GM18868 (cell line): Measurements from ENCODE around the gene FIBIN.

ENCODE experiments used
- ATAC-seq: cut with Tn5 transposase; IDR thresholded peaks from one replicate; pipeline ENCODE4 v1.9.1; 2021; ENCODE audit warnings: mild to moderate bottlenecking, moderate library complexity; ENCODE audit not compliant: unreplicated experiment

Gene FIBIN

DNA sequence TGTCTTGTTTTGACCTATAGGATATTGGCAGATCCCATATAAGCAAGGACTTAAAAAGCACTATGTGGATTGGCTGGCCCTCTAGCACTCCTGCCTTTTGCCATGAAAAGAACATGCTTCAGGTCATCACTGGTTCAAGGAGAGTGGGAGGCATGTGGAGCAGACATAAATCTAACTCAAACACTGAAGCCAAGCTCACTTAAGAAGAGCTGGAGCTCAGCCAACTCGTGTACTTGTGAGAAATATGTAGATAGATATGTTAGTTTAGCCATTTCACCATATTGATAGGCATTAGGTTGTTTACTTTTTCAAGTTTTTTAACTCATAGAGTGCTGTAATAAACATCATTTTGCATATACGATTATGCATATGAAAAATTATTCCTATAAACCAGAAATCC is 26.8 kb downstream of the FIBIN start:
- ATAC-seq, result no peak

DNA sequence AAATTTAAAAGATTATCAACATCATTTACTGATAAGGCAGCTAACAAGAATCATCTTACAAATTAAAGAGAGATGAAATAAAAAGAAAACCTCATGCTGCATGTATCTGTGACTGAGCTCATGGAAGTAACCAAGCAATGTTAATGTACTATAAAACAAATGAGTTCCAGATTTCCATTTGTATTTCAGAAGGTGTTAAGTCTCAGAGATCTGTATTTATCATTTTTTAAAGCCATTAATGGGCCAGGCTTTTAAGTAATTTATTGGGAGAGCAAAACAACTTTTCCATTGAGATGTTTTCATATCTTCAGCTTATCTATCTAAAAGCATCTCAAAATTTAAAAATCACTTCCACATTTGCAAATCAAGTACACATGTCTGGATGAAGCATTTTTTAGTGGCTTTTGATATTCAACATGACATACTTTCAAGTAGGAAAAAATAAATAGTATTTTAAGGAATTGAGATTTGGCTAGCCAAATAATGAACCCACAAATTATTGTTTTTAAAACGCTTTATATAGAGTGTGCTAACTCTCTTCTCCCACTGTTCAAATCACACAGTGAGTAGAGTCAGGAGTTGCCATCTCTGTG is 28.8 kb downstream of the FIBIN start:
- ATAC-seq, result no peak

DNA sequence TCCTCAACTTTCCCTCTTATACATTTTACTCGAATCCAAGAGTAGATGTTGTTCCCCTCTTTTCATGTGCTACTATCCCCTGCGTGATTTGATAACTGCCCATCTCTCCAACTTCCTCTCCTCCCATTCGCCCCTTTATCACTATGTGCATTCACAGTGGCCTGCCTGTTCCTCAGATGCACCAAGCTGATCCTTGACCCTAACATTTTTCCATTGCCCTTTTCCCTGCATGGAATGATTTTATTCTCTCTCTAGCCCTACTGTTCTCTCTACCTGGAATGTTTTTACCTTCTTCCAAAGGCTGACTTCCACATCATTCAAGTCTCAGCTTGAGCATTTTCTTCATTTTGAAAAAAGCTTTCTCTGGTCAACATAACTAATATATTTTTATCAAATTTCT is 31.0 kb downstream of the FIBIN start:
- ATAC-seq, result no peak

DNA sequence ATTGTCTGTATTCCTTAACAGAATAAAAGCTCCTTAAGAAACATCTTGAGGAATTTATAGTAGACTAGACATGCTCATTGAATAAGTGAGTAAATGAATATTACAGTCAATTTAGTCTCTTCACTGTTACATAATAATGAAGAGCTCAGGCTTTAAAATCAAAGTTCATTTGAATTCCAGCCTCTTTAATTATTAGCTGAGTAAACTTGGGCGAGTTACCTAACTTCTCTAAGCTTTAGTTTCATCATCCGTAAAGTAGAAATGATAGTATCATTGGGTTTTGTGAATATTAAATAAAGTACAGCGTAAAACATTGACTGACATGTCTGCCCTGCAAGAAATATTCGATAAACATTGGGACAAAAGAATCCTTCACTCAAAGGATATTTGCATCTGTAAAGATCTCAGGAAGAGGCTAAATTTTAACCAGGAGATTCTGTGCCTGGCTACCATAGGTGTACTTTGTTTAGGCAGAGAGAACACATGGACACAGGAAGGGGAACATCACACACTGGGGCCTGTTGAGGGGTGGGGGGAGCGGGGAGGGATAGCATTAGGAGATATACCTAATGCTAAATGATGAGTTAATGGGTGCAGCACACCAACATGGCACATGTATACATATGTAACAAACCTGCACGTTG is 31.5 kb downstream of the FIBIN start:
- no peak for ATAC-seq

DNA sequence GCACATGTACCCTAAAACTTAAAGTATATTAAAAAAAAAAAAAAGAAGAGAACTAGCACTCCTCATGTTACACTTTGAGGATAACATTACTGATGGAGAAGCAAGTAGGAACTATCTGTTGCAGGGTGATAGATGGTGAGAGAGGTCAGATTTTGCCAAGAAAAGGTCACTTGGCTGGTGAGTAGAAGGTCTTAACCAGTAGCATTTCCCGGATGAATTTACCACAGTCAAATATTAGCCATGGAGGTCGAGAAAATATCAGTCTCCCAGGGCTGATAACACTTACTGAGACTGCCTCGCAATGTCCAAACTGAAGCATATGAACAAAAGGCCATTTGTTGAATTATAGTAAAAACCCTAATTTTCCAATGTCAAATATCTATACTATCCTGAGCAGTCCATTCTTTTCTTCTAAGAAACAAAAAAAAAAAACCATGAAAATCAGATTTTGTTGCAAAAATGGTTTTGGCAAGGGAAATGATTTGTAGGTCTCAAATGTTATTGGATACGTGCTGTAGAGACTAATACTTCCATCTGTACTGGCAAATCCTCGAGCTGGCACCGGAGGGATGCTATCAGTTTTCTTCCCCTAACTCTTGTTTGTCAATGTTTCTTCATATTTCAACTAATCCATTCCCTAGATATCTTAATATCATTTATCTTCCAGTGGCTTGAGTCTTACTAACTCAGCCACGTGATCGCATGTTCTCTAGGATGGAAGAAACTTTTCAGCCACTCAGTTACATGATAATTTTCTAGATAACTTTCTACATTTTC is 32.2 kb downstream of the FIBIN start:
- ATAC-seq, result no peak

DNA sequence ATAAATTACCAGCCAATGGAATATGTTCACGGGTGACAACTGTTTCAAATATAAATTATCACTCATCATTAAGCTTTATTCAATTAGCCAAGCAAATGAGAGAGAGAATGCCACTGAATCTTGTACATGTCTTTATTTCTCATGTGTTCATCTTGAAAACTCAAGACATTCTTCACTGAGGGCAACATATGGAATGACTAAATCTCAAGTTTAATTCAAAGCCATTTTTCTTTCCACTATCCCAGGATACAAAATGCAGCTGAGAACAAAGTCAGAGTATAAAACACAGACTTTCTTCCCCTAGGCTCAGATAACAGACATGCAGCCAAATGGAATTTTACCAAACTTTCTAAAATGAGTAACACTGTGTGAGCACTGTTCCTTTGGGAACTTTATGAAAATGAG is 34.7 kb downstream of the FIBIN start:
- ATAC-seq, result no peak

DNA sequence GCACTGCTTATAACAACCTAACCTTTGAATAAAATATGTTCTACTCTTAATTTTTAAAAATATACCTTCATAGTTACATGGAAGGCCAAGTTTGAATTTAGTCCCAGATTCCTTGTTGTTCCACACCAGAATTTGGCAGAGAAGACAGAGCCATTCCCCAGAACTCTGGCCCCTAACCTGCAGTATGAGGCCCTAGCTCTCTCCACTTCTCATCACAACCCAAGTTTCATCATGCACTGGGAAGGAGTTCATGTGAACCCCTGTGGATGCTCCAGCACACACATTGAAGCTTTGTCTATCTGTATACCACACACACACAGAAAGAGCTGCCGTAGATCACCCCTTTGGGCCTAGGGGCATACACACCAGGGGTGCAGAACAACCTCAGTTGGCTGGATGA is 36.1 kb downstream of the FIBIN start:
- no peak for ATAC-seq

DNA sequence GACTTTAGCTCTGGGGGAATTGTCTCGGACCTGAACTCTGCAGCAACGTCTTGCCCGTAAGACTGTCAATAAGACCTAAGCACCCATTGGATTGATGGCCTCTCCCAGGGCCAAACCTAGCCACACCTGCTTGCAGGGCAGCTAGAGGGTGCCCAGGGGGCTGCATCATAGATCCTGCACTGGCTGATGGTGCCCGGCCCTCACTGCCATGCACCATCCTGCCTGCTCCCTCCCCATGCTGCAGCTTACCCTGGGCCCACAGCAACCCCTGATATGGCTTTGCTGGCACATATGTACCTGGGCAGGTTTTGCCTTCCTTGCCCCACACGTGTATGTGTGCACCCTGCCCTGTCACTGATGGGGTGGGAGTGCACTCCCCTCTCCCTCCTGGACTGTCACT is 37.8 kb downstream of the FIBIN start:
- ATAC-seq, result no peak

DNA sequence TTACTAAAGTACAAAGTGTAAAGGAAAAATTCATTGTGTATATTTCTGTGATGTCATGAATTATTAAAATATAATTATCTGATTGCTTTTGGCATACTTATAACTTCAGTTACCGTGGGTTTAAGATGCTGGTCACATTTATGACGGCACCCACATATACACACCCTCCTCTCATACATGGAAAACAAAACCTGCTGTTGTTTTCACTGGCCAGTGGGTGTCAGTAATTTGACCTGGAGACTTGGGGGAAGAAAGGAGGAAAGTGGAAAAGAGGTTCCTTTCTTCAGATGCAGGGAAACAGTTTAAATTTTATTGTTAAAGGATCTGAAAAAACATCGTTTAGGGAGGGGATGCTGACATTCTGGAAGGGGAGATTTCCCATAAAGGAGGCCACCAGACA is 46.0 kb downstream of the FIBIN start:
- ATAC-seq, result no peak

DNA sequence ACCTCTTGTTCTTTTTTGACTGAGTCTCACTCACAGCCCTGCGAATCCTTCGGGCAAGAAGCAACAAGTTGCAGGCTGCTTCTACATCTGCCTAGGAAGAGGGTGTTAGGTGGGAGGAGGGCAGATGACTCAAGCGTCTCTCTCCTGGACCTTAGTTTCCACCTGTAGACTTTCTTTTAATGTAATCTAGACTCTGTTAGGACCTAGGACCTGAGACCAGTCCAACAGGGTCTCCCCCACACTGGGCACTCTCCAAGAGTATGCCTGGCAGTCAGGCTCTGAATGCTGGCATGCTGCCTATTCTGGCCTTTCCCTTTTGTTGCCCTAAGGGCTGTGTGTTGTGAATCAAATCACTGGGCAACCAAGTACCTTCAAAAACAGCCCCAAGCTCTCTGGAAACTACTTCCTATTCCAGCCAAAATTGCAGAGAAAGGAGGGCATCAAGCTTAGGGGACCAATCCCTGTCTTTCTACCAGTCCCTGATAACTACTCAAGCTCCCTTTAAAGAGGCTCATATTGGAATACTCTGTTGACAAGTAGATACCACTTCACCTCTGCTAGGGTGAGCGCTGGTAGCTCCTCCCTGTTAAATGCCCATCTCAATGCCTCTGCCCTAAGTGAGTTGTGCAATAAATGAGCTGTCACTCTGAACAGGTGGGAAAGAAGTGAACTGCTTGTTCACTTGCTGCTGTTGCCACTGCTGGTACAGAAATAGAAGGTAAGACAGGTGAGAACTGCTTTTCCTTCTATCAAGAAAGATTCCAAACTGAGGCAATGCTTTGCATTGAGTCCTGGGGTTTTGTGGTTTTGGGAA is 46.6 kb downstream of the FIBIN start, which contains the start of gene BBOX1:
TSS of gene BBOX1 (plus strand) at position 514 of the 814 bp plus-strand sequence. CDS start 14,616 bp downstream, outside the sequence.
- no peak for ATAC-seq

DNA sequence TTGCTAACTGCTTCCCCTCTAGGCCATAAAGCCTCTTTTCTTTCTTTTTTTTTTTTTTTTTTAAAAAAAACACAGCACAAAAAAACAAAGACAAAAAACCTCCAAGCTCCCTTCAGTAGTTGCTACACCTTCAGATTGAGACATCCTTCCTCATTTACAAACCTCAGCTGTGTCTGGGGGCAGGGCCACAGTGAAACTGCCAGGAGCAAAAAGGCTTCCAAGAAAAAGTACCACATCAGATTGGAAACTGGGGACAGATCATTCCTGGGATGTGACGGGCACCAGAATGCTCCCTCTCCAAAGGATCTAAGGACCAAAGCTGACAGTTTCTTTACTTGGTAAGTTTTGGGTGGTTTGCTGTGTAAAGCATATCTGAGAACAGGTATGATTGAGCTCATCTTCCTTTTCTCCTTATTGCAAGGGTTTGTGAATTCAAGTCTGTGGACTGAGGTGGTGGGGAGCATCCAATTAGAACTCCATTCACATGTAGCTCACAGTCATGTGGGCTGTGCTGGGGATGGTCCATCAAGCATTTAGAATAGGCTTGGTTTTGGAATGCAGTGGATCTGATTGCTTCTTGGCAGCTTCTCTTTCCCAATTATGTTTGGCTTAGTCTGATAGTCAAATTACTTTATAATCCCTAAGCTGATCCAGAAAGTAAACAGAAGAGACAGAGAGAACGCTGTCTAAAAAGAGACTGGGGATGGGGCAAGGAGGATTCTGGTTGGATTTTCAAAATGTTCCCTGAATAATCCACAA is 47.4 kb downstream of the FIBIN start:
- no peak for ATAC-seq
